BJ (cell line): ENCODE data around the gene GPR27. TPM values are rescaled to one million over a fixed set of nuclear protein-coding genes. Genes with fewer than 3 reads are reported as not detected.

ENCODE experiments used
- CTCF ChIA-PET: fragments of 350-600 bp; formaldehyde crosslinking; extraction: SDS; loops from one replicate; lab custom pipeline; 2021; ENCODE audit warnings: antibody characterized with exemption, inconsistent platforms; lab: Yijun Ruan, JAX
- POLR2A ChIA-PET: fragments of 300-600 bp; sonication (Branson Sonifier 250); formaldehyde crosslinking; extraction: SDS; loops from one replicate; lab custom pipeline; 2021; ENCODE audit warnings: antibody characterized with exemption; lab: Charles Lee
- DNase-seq: peaks from one replicate; pipeline ENCODE4 v3.0.0-alpha.2; 2011; ENCODE audit warnings: low read depth
- H3K27me3 ChIP-seq: 2 replicates; pipeline ENCODE4 v1.6.0; 2011; ENCODE audit warnings: low read length; ENCODE audit not compliant: control insufficient read depth, insufficient read depth
- H3K36me3 ChIP-seq: 2 replicates; pipeline ENCODE4 v1.5.1; 2011; ENCODE audit warnings: low read length; ENCODE audit not compliant: control insufficient read depth, insufficient read depth
- H3K4me3 ChIP-seq: 2 replicates; pipeline ENCODE4 v1.5.1; 2011; ENCODE audit warnings: low read depth, mild to moderate bottlenecking, control low read depth, low read length
- polyA plus RNA-seq: library from polyadenylated mRNA; depleted of rRNA; stranded (reverse); fragments of >200 nt; gene quantifications from 2 replicates; pipeline ENCODE4 v1.2.3, GENCODE V29; 2011
- TF ChIP-seq, protein P1 (sequence below): IDR thresholded peaks from 2 replicates; pipeline ENCODE4 v1.5.1; 2011; ENCODE audit warnings: low read depth, mild to moderate bottlenecking, control low read depth, inconsistent platforms, low read length, moderate library complexity; ENCODE audit not compliant: insufficient read depth

Gene GPR27
- polyA plus RNA-seq, 1 experiment: 0.02 TPM

- no peak for DNase-seq
- no peaks in the 10 kb centered on the region for H3K36me3 ChIP-seq
- TF ChIP-seq, protein P1, sequence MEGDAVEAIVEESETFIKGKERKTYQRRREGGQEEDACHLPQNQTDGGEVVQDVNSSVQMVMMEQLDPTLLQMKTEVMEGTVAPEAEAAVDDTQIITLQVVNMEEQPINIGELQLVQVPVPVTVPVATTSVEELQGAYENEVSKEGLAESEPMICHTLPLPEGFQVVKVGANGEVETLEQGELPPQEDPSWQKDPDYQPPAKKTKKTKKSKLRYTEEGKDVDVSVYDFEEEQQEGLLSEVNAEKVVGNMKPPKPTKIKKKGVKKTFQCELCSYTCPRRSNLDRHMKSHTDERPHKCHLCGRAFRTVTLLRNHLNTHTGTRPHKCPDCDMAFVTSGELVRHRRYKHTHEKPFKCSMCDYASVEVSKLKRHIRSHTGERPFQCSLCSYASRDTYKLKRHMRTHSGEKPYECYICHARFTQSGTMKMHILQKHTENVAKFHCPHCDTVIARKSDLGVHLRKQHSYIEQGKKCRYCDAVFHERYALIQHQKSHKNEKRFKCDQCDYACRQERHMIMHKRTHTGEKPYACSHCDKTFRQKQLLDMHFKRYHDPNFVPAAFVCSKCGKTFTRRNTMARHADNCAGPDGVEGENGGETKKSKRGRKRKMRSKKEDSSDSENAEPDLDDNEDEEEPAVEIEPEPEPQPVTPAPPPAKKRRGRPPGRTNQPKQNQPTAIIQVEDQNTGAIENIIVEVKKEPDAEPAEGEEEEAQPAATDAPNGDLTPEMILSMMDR: no peak
- peaks cover 16% of the 10 kb centered on the region for H3K27me3 ChIP-seq
- no peak within 1 kb of the TSS for H3K4me3 ChIP-seq
- CTCF ChIA-PET: no interaction called here
- POLR2A ChIA-PET: no interaction called here
These were observed 31.4 kb downstream of the GPR27 start, which contains the start of gene PROK2 for GRCh38 chr3:71784914-71785531. Gene PROK2, minus strand, starts transcription at chr3:71785148. Its CDS starts 96 bp downstream, at chr3:71785052.

GRCh38 chr3:71785532-71786216 lies 32.0 kb downstream of the GPR27 start:
- TF ChIP-seq, protein P1: no peak
- CTCF ChIA-PET: no interaction called here
- Histone ChIP-seq H3K36me3 (no peaks in the 10 kb centered on the region), H3K4me3 (no peak overlapping the region), H3K27me3 (peaks cover 16% of the 10 kb centered on the region)
- POLR2A ChIA-PET: no interaction called here
- DNase-seq: no peak

DNA sequence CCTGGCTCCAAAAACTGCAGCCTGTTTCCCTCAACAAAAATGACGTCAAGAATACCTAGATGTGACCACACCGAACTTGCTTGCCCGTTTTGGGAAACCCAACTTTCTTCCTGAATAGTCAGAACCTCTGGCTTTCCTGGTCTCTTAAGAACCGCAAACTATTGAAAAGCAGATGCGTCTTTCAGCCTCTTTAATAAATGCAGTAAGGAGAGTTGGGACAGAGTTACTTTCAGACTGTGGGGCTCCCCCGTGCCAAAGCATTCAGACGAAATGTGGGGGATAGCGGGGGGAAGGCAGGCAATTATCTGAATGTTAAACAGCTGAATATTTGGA lies 32.5 kb downstream of the GPR27 start:
- ChIA-PET CTCF (no interaction called here), POLR2A (no interaction called here)
- Histone ChIP-seq H3K27me3 (peaks cover 16% of the 10 kb centered on the region), H3K4me3 (no peak overlapping the region), H3K36me3 (no peaks in the 10 kb centered on the region)
- no peak for DNase-seq
- TF ChIP-seq, protein P1: no peak

DNA sequence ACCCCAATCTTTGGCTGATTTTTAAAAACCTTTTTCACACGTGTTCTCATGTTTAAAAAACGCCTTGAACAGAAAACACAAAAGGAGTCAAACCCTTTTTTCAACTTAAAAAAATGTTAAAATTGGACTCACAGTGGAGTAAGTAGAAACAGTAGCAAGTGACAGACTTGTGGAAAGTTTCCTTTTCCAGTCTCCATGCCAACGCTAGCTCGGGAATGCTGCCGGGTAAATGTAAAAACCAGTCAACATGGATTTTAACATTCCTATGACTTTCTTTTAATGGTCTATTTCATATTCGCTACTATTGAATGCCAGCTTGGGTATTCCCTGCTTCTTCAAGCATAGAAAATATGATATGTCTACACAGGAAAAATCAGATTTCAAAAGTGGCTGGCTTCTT lies 32.9 kb downstream of the GPR27 start:
- no peak for DNase-seq
- TF ChIP-seq, protein P1: no peak
- H3K27me3 ChIP-seq: peaks cover 16% of the 10 kb centered on the region
- CTCF ChIA-PET: no interaction called here
- H3K4me3 ChIP-seq: no peak overlapping the region
- H3K36me3 ChIP-seq: no peaks in the 10 kb centered on the region
- POLR2A ChIA-PET: no interaction called here

GRCh38 chr3:71787851-71788405 lies 34.3 kb downstream of the GPR27 start:
- H3K36me3 ChIP-seq: no peaks in the 10 kb centered on the region
- H3K27me3 ChIP-seq: peaks cover 16% of the 10 kb centered on the region
- TF ChIP-seq, protein P1: no peak
- H3K4me3 ChIP-seq: no peak overlapping the region
- CTCF ChIA-PET: no interaction called here
- POLR2A ChIA-PET: no interaction called here
- no peak for DNase-seq
